GM23248 (cell line): Measurements from ENCODE around the gene FGF6.

Experiments
- EZH2 ChIP-seq: fragments of 200-600 bp; sonication (generic); IDR thresholded peaks from 2 replicates; pipeline ENCODE4 v1.6.1; 2018; ENCODE audit warnings: antibody characterized with exemption, mild to moderate bottlenecking; ENCODE audit not compliant: insufficient read depth, poor library complexity, severe bottlenecking
- EZH2phosphoT487 ChIP-seq: fragments of 200-600 bp; sonication (generic); IDR thresholded peaks from 2 replicates; pipeline ENCODE4 v1.6.1; 2018; ENCODE audit warnings: antibody characterized with exemption, moderate library complexity, mild to moderate bottlenecking, low read depth; ENCODE audit not compliant: insufficient read depth

DNA sequence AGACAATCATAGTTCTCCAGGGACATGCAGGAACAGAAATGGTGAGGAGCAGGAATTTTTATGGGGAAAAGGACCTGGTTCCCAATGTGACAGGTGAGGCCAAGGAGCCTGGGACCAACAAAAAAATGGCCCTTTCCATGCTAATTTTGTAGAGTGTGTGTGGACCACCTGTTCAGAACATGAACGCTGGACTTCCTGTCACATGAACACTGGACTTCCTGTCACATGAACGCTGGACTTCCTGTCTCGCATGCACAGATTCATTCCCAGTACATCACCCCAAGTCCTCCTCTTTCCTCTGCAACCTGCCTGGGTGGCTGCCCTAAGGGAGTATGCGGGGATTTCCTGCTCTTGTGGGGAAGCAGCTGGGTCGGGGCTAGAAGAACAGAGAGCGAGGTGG, 10.1 kb downstream of the FGF6 start:
- TF ChIP-seq EZH2 (no peak), EZH2phosphoT487 (no peak)
